Measurements from ENCODE around the gene DGKE.

The DGKE gene

GRCh38 chr17:56834380-56835263, 671 bp downstream of the DGKE start:
- DNase-seq: peak in 41 of 42 donors; percentile 22 to 77 (median 50)
- intact Hi-C loops (cut with DNase I): loop anchor here (5.0 to 10.0 kb wide), 2 partner anchors 78 to 130 kb away; partner anchors contain the start of genes COIL and TRIM25

- DNase-seq: peak in 2 of 42 donors; percentile 17 to 19
- intact Hi-C loops (cut with DNase I): loop anchor here (10.0 kb wide), 1 partner anchor 130 kb away; the partner anchor contains the start of gene COIL
These were observed 1.3 kb downstream of the DGKE start for GRCh38 chr17:56835264-56835585.

- no peak for DNase-seq
- intact Hi-C loops (cut with DNase I): loop anchor here (10.0 kb wide), 1 partner anchor 126 kb away; the partner anchor contains the start of gene COIL
These were observed 4.7 kb downstream of the DGKE start for GRCh38 chr17:56838687-56839086.

DNA sequence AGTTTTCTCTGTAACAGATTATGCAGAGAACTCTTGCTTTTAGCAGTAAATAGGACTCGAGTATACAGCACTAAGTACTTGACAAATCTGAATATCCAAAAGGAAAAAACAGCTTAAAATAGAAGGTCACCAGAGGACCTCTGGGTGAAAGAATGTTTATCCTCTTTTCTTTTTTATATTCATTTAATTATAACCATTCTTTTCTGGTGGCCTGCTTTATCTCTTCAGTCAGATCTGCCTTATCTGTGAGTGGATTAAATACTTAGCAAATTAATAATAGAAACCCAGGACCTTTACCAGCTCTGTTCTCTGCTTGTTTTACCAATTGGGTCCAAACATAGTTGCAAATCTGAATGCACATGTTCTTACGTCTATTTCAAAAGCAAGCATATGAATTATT, 8.6 kb downstream of the DGKE start:
- intact Hi-C loops (cut with DNase I): no loop called here
- no peak for DNase-seq

DNA sequence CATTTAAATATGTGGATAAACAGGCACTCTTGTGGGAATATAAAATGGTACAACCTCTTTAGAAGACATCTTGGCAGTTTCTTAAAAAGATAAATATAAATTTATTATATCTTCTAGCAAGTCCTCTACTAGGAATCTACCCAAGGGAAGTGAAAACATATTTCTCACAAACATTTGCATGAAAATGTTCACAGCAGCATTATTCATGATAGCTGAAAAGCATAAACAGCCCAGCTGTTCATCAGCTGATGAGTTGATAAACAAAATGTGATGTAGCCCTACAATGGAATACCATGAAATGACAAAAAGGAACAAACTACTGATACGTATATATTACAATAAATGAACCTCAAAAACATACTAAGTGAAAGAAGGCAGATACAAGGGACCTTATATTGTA, 12.0 kb downstream of the DGKE start:
- DNase-seq: no peak
- intact Hi-C loops (cut with DNase I): no loop called here

DNA sequence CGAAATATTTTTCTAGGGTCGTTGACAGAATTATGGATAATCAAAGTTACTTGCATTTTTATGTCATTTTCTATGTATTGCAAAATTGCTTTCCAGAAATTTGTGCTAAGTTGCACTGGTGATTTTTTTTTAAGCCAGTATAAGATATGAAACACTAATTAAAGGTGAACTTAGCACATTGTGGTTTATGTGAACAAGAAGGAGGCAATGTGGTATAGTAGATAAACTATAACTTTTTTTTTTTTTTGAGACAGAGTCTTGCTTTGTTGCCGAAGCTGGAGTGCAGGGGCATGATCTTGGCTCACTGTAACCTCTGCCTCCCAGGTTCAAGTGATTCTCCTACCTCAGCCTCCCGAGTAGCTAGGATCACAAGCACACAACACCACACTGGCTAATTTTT, 13.2 kb downstream of the DGKE start:
- DNase-seq: no peak
- intact Hi-C loops (cut with DNase I): no loop called here

DNA sequence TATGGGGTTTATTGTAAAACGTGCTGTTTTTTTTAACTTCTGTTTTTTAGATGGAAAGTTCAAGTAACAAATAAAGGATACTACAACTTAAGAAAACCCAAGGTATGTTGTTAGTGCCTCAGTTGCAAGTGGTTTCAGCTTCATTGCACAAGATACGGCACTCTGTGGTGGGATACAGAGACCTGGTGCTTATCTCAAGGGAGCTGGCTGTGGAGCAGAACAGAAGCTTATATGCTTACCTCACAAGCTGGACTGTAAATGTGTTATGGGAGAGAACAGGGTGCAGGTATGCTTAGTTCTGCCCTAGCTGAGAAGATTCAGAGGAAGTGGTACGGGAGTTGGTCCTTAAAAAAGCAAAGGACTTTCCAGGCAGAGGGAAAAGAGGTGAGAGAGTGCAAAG, 15.2 kb downstream of the DGKE start:
- no peak for DNase-seq
- intact Hi-C loops (cut with DNase I): no loop called here

DNA sequence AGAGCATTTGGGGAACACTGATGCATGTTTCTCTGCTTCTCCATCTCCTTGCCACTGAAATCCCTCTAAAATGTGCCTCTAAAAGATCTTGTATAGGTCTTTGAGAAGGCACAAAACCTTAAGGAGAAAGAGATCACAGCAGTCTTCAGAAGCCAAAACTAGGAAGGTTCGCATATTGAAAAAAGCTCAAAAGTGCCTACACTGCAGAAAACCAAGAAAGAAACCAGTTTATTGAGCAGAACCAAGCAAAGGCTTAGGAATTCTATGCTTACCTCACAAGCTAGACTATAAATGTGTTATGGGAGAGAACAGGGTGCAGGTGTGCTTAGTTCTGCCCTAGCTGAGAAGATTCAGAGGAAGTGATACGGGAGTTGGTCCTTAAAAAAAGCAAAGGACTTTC, 16.6 kb downstream of the DGKE start:
- DNase-seq: no peak
- intact Hi-C loops (cut with DNase I): no loop called here

DNA sequence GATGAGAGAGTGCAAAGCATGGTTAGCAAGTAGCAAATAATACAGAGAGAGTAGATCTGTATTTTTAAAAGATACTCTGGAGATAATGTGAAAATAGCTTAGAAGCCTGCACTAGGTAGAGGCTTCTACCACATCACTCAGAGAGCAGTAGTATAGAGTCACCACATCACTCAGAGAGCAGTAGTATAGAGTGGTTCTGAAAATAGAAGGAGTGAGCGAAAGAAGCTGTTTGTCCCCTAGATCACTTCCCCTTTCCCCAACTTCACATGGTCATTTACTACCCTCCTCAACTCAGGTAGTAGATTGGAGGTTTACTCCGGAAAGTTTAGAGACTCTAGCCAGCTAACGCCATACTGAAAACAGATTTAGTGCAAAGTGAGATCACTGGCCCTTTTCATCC, 17.1 kb downstream of the DGKE start:
- intact Hi-C loops (cut with DNase I): no loop called here
- no peak for DNase-seq

GRCh38 chr17:56861899-56862298, 27.9 kb downstream of the DGKE start:
- intact Hi-C loops (cut with DNase I): no loop called here

GRCh38 chr17:56863974-56864373, 30.0 kb downstream of the DGKE start:
- intact Hi-C loops (cut with DNase I): no loop called here
- DNase-seq: no peak

More at GRCh38 chr17:56861899-56862298, 27.9 kb downstream of the DGKE start:
- DNase-seq: no peak

DNA sequence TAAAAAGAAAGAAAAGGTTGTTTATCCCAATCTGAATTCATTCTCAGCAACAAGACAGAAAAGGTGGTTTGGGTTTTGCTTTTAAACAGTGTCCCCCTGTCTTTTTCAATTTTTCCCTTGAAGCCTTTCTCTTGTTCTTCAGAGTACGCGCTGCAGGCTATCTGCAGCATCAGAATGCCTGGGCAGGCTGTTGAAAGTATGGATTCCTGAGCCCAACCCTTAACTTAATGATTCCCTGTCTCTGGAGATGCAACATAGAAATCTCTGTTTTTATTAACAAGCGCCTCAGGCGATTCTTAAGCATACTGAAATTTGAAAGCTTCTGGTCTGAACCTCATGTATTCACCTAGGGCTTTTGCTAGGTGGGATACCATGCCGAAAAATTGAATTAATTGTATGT, 32.1 kb downstream of the DGKE start:
- intact Hi-C loops (cut with DNase I): no loop called here
- no peak for DNase-seq

- DNase-seq: no peak
- intact Hi-C loops (cut with DNase I): no loop called here
These were observed 32.5 kb downstream of the DGKE start for GRCh38 chr17:56866496-56866895.

GRCh38 chr17:56867948-56868376, 34.0 kb downstream of the DGKE start:
- intact Hi-C loops (cut with DNase I): no loop called here
- DNase-seq: no peak

GRCh38 chr17:56868716-56869115, 34.8 kb downstream of the DGKE start:
- intact Hi-C loops (cut with DNase I): no loop called here
- DNase-seq: no peak

DNA sequence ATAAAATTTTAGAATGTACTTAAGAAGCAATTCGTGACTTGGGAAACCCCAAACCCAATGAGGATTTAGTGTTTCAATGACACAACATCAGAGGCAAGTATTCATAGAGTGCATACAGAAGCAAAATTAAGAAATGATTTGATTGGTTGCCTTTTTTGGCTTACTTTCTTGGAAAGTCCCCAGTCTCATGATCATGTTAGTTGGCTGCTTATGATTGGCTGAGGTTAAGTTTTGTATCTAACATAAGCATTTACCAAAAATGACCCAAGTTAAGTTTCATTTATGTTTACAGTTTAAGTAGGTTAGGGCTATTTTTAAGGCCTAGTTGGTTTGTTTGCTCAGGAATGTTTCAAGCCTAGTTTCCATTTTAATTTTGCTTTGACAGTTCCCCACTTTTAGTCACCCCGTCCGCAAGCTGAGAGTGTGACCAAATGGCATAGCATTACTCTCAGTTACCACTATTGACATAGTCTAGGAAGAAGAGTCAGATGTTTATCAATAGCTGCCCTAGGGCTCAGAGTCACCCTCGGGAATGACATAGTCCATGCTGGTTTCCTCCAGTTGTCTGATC, 36.2 kb downstream of the DGKE start:
- DNase-seq: no peak
- intact Hi-C loops (cut with DNase I): no loop called here

GRCh38 chr17:56876766-56877179, 42.8 kb downstream of the DGKE start:
- intact Hi-C loops (cut with DNase I): no loop called here
- DNase-seq: peak in 1 of 42 donors; percentile 27

DNA sequence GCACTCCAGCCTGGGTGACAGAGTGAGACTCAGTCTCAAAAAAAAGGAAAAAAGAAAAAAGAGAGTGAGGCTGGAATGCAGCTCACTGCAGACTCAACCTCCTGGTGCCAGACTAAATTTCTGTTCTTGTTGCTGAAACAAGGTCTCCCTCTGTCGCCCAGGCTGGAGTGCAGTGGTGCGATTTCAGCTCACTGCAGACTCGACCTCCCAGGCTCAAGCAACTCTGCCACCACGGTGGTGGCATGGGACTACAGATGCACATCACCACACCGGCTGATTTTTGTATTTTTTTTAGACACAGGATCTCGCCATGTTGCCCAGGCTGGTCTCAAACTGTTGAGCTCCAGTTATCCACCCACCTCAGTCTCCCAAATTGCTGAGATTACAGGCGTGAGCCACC, 45.3 kb downstream of the DGKE start:
- no peak for DNase-seq
- intact Hi-C loops (cut with DNase I): no loop called here

DNA sequence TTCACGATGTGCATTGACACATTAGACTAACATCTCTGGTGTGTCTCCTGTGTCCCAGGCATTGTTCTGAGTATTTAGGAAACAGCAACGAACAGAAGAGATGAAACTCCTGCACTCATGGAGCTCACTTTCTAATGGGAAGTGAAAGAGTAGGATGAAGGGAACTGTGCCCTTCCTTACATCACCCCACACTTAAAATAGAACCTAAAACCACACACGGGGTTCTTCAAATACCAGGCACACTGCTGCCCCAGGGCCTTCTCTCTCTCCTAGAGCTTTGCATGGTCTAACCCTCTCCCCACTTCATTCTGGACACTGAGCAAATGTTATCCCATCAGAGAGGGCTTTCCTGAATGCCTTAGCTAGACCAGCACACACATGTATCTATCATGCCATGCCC, 46.2 kb downstream of the DGKE start:
- DNase-seq: no peak
- intact Hi-C loops (cut with DNase I): no loop called here

GRCh38 chr17:56880571-56880970, 46.6 kb downstream of the DGKE start:
- DNase-seq: no peak
- intact Hi-C loops (cut with DNase I): no loop called here
